Fibroblast of mammary gland (primary cell): ENCODE results near the gene ACER1.
"Not testable (repeated sequence)": the region's sequence is repeated elsewhere in the genome, so short reads cannot be mapped to it uniquely, and the experiment has no call there.

Experiments
- DNase-seq: peaks from one replicate; pipeline ENCODE4 v3.0.0-alpha.2; 2010; ENCODE audit warnings: low read depth
- H3K4me3 ChIP-seq: 2 replicates; pipeline ENCODE4 v1.5.1; 2011; ENCODE audit warnings: low read depth, mild to moderate bottlenecking, low read length, moderate library complexity; ENCODE audit not compliant: control insufficient read depth
- TF ChIP-seq, protein P1 (sequence below): conservative IDR thresholded peaks from 2 replicates; pipeline ENCODE4 v1.5.1; 2011; ENCODE audit warnings: low read depth, low read length, inconsistent platforms; ENCODE audit not compliant: control insufficient read depth, insufficient read depth

Gene ACER1

DNA sequence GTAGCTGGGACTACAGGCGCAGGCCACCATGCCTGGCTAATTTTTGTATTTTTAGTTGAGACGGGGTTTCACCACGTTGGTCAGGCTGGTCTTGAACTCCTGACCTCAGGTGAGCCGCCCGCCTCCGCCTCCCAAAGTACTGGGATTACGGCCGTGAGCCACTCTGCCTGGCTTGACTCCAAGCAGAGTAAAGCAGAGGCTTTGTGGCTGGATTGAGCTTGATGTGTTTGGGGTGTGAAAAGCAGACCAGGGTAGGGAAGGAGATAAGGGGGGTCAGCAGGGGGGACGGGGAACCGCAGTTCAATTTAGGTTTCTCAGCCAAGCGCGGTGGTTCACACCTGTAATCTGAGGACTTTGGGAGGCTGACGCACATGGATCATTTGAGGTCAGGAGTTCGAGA, 23.8 kb upstream of the ACER1 start:
- no peak for DNase-seq
- TF ChIP-seq, protein P1, sequence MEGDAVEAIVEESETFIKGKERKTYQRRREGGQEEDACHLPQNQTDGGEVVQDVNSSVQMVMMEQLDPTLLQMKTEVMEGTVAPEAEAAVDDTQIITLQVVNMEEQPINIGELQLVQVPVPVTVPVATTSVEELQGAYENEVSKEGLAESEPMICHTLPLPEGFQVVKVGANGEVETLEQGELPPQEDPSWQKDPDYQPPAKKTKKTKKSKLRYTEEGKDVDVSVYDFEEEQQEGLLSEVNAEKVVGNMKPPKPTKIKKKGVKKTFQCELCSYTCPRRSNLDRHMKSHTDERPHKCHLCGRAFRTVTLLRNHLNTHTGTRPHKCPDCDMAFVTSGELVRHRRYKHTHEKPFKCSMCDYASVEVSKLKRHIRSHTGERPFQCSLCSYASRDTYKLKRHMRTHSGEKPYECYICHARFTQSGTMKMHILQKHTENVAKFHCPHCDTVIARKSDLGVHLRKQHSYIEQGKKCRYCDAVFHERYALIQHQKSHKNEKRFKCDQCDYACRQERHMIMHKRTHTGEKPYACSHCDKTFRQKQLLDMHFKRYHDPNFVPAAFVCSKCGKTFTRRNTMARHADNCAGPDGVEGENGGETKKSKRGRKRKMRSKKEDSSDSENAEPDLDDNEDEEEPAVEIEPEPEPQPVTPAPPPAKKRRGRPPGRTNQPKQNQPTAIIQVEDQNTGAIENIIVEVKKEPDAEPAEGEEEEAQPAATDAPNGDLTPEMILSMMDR, result no peak
- no peak overlapping the region for H3K4me3 ChIP-seq

DNA sequence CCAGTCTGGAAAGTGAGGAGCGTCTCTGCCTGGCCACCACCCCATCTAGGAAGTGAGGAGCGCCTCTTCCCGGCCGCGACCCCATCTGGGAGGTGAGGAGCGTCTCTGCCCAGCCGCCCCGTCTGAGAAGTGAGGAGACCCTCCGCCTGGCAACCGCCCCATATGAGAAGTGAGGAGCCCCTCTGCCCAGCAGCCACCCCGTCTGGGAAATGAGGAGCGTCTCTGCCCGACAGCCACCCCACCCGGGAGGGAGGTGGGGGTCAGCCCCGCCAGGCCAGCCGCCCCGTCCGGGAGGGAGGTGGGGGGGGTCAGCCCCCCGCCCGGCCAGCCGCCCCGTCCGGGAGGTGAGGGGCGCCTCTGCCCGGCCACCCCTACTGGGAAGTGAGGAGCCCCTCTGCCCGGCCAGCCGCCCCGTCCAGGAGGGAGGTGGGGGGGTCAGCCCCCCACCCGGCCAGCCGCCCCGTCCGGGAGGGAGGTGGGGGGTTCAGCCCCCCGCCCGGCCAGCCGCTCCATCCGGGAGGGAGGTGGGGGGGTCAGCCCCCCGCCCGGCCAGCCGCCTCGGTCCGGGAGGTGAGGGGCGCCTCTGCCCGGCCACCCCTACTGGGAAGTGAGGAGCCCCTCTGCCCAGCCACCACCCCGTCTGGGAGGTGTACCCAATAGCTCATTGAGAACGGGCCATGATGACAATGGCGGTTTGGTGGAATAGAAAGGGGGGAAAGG, 22.1 kb upstream of the ACER1 start:
- not testable (repeated sequence) for H3K4me3 ChIP-seq, DNase-seq

DNA sequence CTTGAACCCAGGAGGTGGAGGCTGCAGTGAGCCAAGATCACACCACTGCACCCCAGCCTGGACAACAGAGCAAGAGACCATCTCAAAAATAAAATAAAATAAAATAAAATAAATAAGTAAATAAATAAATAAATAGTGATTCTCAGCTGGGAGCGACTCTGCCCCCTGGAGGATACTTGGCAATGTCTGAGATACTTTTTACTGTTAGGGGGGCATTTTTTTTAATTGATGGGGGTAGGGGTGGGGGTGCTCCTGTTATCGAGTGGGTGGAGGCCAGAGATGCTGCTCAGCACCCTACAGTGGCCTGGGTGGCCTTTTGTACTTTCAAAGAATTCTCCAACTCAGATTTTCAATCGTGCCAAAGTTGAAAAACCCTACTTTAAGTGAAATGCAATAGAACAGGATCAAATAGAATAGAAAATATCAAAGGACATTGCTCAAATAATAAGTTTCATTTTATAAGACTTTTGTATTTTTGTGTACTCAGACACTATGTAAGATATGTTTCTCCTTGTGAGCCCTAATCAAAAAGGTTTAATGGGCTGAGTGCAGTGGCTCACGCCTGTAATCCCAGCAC, 20.8 kb upstream of the ACER1 start:
- no peak overlapping the region for H3K4me3 ChIP-seq
- DNase-seq, result peak; percentile 23
- TF ChIP-seq, protein P1, result peak; percentile 49

DNA sequence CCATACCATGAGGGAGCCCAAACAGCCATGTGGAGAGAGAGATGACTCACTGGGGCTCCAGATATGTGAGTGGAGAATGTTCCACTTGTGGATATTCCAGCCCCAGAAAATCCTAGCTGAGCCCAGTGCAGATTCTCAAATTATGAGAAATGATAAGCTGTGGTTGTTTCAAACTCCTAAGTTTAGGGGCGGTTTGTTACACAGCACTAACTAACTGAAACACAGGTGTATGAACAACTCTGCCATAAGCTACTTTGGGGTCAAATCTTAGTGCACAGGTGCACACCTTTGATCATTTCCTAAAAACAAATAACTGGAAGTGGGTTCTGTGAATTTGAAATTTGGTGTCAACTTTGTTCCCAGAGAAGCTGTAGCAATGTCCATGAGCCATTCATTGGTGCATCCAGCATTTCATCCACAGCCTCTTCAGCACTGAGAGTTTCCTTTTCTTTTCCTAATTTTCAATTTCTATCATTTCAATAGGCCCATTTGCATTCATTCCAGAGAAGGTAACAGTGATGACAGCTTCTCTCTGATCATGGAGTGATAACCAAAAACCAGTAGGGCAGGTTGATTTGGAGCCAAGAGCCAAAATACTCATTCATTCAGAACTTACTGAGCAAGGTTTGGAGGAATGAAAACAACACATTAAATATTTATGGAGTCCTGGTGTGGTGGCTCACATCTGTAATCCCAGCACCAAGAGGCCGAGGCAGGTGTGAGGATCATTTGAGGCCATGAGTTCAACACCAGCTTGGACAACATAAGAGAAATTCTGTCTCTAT, 19.2 kb upstream of the ACER1 start:
- no peak overlapping the region for H3K4me3 ChIP-seq
- TF ChIP-seq, protein P1, result no peak
- no peak for DNase-seq

DNA sequence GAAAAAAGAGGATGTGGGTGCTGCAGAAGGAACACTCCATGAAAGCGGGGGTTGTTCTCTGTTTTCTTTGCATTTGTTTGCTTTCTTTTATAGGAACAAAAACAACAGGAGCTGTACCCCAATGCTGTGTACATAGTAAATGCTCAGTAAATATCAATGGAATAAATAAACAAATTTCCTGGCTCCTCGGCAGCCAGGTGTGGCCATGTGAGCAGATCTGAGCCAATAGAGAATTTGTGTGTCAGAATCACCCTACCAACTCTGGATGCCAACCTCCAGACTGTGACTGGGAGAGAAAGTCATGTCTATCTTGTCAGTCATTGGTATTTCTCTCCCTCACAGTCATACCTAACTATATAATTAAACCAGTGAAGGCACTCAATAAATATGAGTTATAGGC, 17.3 kb upstream of the ACER1 start:
- no peak for DNase-seq
- no peak overlapping the region for H3K4me3 ChIP-seq
- TF ChIP-seq, protein P1, result no peak

GRCh38 chr19:6349271-6349670, 15.9 kb upstream of the ACER1 start:
- not testable (repeated sequence) for H3K4me3 ChIP-seq, DNase-seq

DNA sequence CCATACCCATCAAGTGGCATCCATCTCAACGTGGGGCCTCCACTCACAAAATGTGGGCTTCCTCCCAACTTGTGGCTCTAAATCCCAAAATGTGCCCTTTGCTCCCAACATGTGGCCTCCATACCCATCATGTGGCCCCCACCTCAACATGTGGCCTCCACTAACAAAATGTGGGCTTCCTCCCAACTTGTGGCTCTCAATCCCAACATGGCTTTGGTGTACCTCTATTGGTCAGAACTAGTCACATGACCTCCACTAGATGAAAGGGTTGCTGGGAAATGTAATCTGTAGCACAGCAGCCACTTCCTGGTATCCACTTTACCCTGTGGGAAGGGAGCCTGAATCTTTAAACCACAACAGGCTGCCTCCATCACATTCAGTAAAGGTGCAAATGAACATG, 10.1 kb upstream of the ACER1 start:
- H3K4me3 ChIP-seq, result no peak overlapping the region
- DNase-seq, result no peak
- TF ChIP-seq, protein P1, result no peak
